ENCODE data around the gene IKBKG.

- TF ChIP-seq CTCF (IDR thresholded peaks at IDR 0.05) (no peak), POLR2A (IDR thresholded peaks at IDR 0.05) (no peak), EP300 (IDR thresholded peaks at IDR 0.05) (no peak)
Observed at GRCh38 chrX:154597221-154597620, 49.8 kb downstream of the IKBKG start.

Measured in ovary (tissue), 3 donors.